Measurements from ENCODE around the gene FOXJ1.

Gene FOXJ1

DNA sequence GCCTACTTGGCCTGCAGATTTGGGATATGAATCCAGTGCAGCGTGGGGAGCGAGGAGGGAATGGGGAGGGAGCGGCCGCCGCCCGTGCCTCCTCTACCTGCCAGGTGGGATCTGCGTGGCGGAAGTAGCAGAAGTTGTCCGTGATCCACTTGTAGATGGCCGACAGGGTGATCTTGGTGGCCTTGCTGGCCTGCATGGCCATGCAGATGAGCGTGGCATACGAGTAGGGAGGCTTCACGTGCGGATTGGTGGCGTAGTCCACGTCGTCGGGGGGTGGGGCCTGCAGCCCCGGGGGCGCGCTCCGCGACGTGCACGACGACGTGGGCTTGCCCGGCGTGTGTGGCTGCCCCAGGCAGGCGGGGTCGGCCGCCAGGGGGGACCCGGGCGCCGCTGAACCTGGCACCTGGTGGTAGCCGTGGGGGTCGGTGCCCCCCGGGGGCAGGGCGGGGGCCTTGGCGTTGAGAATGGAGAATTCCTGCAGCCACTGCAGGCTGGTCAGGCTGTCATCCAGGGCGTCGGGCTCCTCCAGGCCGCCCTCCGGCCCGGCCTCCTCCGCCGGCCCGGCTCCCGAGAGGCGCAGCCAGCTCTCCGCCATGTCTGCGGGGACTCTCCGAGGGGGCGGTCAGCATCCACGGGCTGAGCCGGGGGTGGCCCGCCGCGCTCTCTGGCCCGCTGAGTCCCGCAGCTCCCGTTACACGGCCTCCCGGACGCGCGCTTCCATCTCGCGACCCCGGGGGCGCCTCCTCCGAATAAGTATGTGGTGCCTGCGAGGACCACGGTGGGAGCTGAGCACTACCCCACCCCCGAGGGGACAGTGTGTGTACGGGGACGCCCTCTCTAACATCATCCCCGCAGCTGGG is 1.0 kb downstream of the FOXJ1 start:
- DNase-seq = no peak

DNA sequence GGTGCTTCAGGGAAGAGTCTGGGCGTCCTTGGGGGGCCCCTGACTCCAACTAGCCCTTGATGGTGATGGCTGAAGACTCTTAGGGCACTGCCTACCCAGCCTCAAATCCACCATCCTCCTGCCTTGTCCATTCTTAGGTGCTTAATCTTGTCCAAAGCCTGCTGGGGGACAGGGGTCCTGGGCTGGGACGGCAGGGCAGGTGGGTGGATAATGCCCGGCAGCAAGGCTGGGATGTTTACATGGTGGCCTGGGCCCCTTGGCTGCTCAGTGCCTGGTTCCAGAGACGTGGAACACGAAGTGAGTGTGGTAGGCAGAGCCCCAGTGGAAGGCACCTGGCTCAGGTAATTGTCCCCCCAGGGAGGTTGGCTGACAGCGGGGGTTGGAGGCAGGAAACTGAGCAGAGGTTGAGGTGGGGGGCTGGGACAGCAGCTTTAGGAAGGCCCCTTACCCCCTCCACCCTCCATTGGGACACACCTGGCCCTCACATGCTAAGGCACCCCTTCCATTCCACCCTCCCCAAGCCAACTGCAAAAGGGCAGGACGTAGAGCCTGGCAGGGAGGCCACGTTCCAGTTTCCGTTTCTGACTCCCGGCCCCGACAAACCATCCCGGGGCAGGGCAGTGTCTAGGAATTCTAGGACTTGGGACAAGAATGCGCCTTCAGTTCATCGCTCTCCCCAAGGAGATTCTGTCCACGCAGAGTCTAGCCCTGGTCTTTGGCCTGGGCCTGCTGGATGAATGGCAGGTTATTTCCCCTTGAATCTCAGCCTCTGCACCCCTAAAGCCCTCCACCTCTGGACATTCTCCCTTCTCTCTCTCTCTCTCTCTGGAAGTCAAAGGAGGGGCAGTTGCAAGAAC is 1.9 kb downstream of the FOXJ1 start:
- no peak for DNase-seq

GRCh38 chr17:76138234-76138895 is 2.7 kb downstream of the FOXJ1 start:
- no peak for DNase-seq

DNA sequence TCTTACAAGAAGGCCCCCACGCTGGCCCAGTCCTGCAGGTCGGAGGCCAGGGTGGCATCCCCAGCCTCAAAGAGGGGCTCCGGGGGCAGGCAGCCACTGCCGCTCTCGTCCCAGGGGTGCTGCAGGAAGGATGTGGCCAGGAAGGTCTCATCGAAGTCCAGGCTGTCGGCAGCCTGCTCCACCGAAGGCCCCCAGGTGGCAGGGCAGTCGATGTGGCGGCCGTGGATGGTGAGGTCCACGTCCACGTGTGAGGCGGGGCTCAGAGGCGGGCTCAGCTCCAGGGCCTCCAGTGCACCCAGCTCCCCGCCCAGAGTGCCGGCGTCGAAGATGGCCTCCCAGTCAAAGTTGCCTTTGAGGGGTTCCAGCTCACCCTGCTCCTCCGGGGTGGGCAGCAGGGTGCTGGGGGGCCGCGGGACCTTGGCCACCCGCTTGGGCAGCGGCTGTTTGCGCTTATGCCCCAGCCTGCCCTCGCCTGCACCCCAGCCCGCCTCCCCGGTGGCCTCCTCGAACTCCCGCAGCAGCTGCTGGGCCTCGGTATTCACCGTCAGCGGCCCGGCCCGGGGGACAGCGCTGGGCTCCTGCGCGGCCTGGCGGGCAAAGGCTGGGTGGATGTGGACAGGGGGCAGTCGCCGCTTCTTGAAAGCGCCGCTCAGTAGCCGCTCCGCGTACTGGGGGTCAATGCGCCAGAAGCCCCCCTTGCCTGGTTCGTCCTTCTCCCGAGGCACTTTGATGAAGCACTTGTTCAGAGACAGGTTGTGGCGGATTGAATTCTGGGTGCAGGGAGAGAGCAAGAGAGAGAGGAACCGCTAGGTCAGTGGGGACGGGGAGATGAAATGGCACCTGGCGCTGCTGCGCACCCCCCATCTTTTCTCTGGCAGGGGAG is 3.5 kb downstream of the FOXJ1 start:
- no peak for DNase-seq

DNA sequence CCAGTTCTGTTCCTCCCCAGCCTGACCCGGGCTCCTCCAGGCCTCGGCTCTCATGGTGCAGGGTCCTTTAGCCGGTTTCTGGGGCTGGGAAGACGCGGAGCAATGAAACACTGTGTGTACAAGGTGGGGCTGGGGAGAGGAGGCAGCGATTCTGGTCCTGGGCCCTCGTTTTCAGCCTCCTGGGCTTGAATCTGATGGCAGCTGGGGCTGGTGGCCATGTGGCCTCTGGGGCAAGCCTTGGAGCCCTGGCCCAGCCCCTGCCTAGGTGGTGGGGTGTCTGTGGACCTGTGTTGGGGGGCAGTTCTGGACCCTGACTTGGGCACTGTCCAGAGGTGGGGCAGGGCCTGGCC is 4.1 kb downstream of the FOXJ1 start:
- no peak for DNase-seq

- DNase-seq = peak; percentile 75
Observed at GRCh38 chr17:76136276-76137000, 4.6 kb downstream of the FOXJ1 start.

GRCh38 chr17:76135810-76136188 is 5.2 kb downstream of the FOXJ1 start:
- DNase-seq = no peak

DNA sequence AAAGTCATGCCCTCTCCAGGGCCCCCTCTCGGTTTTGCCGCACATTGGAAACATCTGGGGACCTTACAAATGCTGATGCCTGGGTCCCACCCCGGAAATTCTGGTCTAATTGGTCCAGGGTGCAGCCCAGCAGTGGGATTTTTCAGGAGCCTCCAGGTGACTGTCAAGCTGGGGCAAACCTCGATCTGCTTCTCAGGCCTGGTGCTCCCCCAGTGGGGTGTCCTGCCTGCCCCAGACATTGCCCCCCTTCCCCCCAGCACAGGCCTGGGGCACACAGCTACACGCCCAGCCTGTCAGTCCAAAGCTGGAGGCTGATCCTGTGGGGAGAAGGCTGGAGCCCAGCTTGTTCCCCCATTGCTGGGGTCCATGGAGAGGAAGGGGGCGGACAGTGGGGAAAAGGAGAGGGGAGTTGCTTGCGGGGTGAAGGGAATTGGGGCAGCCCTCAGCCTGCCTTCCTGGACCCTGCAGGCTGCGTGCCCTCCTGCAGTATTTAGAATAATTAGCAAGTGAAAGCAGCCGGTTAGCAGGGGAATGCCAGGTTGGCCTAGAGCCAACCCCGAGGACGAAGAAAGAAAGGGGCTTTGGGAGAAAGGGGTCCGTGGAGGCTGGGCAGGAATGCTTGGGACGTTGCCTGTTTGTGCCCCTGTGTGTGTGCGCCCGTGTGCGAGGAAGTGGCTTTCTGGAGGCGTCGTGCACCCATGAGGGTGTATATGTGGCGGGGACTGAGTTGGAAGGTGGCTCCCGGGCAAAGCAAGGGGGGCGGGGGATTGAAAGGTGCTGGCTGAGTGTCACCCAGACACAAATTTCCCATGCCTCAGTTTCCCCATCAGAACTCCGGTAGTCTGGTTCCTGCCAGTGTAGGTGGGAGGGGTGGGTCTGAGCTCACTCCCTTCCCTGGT is 5.9 kb downstream of the FOXJ1 start:
- DNase-seq = no peak

DNA sequence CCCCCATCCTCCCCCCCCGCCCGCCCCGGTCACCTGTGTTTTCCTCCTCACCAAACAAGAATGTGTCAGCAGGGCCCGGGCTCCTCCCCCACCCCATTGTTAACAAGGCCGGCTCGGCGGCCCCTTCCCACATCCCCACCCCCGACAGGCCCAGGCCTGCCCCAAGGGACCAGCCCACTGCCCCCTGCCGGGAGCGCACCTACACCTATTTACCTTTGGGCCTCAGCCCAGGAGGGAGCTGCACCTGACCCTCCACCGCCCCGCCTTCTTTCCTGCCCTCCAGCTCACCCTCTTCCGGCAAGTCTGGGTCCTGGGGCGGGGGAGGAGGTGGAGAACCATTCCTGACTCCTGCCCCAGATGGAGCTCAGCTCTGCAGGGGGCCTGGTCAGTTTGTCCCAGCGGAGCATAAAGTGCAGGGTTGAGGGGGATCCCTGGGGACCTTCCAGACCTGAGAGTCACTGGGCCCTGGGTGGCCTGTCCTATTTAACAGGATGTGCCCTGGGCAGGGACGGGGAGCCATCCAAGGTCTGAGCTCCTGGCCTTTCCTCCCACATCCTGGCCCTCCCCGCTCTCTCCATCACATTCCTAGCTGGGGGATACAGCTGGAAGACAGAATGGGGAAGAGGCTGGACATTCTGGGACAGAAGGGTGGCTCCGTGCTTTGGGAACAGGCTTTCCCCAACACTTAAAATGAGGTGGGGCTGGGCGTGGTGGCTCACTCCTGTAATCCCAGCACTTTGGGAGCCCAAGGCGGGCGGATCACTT is 8.3 kb downstream of the FOXJ1 start:
- DNase-seq = no peak

- DNase-seq = no peak
Observed at GRCh38 chr17:76131692-76132573, 9.1 kb downstream of the FOXJ1 start.

GRCh38 chr17:76131051-76131691 is 9.9 kb downstream of the FOXJ1 start:
- no peak for DNase-seq

- no peak for DNase-seq
Observed at GRCh38 chr17:76130473-76130872, 10.6 kb downstream of the FOXJ1 start.

DNA sequence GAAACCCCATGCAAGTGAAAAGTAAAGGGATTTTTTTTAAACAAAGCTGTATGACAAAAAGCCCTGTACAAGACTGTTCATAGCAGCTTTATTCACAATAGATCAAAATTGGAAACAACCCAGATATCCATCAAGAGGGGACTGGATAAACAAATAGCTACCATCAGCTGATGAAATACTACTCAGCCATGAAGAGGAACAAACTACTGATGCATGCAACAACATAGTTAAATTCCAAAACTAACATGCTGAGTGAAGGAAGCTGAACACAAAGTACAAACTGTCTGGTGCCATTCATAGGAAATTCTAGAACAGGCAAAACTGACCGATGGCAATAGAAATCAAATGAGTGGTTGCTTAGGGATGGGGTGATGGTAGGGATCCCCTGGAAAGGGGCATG is 15.1 kb downstream of the FOXJ1 start:
- DNase-seq = no peak

DNA sequence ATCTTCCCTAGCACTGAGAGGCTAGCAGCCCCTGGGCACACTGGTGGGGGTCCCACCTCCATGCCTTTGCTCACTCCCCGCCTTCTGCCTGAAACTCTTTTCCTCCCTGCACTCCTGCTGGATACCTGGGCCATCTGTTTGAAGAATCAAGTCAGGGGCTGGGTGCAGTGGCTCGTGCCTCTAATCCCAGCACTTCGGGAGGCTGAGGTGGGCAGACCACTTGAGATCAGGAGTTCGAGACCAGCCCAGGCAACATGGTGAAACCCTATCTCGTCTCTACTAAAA is 15.7 kb downstream of the FOXJ1 start:
- DNase-seq = no peak

- DNase-seq = no peak
Observed at GRCh38 chr17:76124582-76125390, 16.3 kb downstream of the FOXJ1 start.

GRCh38 chr17:76123749-76124581 is 17.1 kb downstream of the FOXJ1 start:
- DNase-seq = no peak

DNA sequence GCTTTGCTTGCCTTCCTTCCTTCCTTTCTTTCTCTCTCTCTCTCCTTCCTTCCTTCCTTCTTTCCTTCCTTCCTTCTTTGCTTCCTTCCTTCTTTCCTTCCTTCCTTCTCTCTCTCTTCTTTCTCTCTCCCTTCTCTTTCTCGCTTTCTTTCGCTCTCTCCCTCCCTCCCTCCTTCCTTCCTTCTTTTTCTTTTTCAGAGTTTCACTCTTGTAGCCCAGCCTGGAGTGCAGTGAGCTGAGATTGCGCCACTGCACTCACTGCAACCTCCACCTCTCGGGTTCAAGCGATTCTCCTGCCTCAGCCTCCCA is 17.9 kb downstream of the FOXJ1 start:
- no peak for DNase-seq

Measured in NCI-H1436 (cell line).